ENCODE data around the gene POLR3B.

DNA sequence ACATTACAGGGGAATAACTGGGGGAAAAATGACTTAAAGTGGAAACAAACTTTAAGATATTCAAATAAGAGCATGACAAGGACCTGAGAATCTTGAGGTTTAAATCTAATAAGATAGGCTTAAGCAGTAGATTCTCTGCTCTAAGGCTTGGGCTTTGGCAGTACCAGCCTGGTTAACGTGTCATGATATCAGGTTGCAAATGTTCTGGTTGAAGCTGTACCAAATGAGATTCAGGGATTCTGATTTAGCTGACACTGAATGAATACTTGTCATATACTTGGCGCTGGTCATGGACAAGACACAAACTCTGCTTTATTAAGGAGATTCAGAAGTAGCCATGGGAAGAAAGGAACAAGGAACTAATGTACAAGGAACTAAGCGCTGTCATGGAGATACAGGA, 48.9 kb upstream of the POLR3B start:
- TF ChIP-seq CTCF (IDR thresholded peaks at IDR 0.05) (no peak), ZFX (IDR thresholded peaks at IDR 0.05; ENCODE audit: borderline replicate concordance) (no peak)

All from 22Rv1 (cell line).